Astrocyte (in vitro differentiated cells and primary cell): Measurements from ENCODE around the gene DNAJC13. TPM values are rescaled to one million over a fixed set of nuclear protein-coding genes. Genes with fewer than 3 reads are reported as not detected.

Source experiments
- DNase-seq: peaks from one replicate; pipeline ENCODE4 v3.0.0-alpha.2; 2010; ENCODE audit warnings: low read depth
- FAIRE-seq: peaks from 2 replicates; lab custom pipeline; 2011; peaks lifted over from hg19 to GRCh38; lab: Jason Lieb, UNC
- H2AFZ ChIP-seq: 2 replicates; pipeline ENCODE4 v1.6.0; 2012; ENCODE audit warnings: low read depth, low read length, inconsistent platforms
- H3K27ac ChIP-seq: 2 replicates; pipeline ENCODE4 v1.5.1; 2011; ENCODE audit warnings: low read depth, low read length, inconsistent platforms
- H3K27me3 ChIP-seq: 2 replicates; pipeline ENCODE4 v1.6.0; 2011; ENCODE audit warnings: low read length, inconsistent platforms; ENCODE audit not compliant: insufficient read depth
- H3K36me3 ChIP-seq: 2 replicates; pipeline ENCODE4 v1.5.1; 2011; ENCODE audit warnings: low read length, inconsistent platforms; ENCODE audit not compliant: insufficient read depth
- H3K4me1 ChIP-seq: 2 replicates; pipeline ENCODE4 v1.5.1; 2011; ENCODE audit warnings: low read length, inconsistent platforms; ENCODE audit not compliant: insufficient read depth
- H3K4me2 ChIP-seq: 2 replicates; pipeline ENCODE4 v1.6.0; 2012; ENCODE audit warnings: low read length, inconsistent platforms
- H3K4me3 ChIP-seq: 2 replicates; pipeline ENCODE4 v1.5.1; 2011; ENCODE audit warnings: low read depth, mild to moderate bottlenecking, low read length, inconsistent platforms; ENCODE audit not compliant: insufficient read depth
- H3K79me2 ChIP-seq: 2 replicates; pipeline ENCODE4 v1.6.0; 2012; ENCODE audit warnings: mild to moderate bottlenecking, low read length, inconsistent platforms; ENCODE audit not compliant: insufficient read depth
- H3K9ac ChIP-seq: 2 replicates; pipeline ENCODE4 v1.6.0; 2012; ENCODE audit warnings: mild to moderate bottlenecking, low read length, inconsistent platforms
- H3K9me3 ChIP-seq: 2 replicates; pipeline ENCODE4 v1.5.1; 2012; ENCODE audit warnings: low read depth, mild to moderate bottlenecking, low read length, inconsistent platforms; ENCODE audit not compliant: insufficient read depth
- H4K20me1 ChIP-seq: 2 replicates; pipeline ENCODE4 v1.6.0; 2012; ENCODE audit warnings: low read length, inconsistent platforms; ENCODE audit not compliant: insufficient read depth
- H3K27ac Mint-ChIP-seq: one replicate; pipeline ENCODE4 v1.8.0; 2021; ENCODE audit warnings: mild to moderate bottlenecking, mixed read lengths; ENCODE audit not compliant: unreplicated experiment
- H3K27me3 Mint-ChIP-seq: one replicate; pipeline ENCODE4 v1.8.0; 2021; ENCODE audit warnings: low read depth, mixed read lengths; ENCODE audit not compliant: unreplicated experiment
- H3K36me3 Mint-ChIP-seq: one replicate; pipeline ENCODE4 v1.8.0; 2021; ENCODE audit warnings: low read depth, mixed read lengths; ENCODE audit not compliant: unreplicated experiment
- H3K4me1 Mint-ChIP-seq: one replicate; pipeline ENCODE4 v1.8.0; 2021; ENCODE audit warnings: low read depth, mixed read lengths; ENCODE audit not compliant: unreplicated experiment
- H3K4me3 Mint-ChIP-seq: one replicate; pipeline ENCODE4 v1.8.0; 2021; ENCODE audit warnings: mild to moderate bottlenecking, moderate library complexity, mixed read lengths; ENCODE audit not compliant: unreplicated experiment
- H3K9me3 Mint-ChIP-seq: one replicate; pipeline ENCODE4 v1.8.0; 2021; ENCODE audit warnings: mild to moderate bottlenecking, mixed read lengths; ENCODE audit not compliant: unreplicated experiment
- CTCF ChIP-seq: IDR thresholded peaks from 2 replicates; pipeline ENCODE4 v1.5.1; 2011; ENCODE audit warnings: low read depth, mild to moderate bottlenecking, inconsistent platforms, low read length, moderate library complexity; ENCODE audit not compliant: insufficient read depth
- EZH2 ChIP-seq: IDR thresholded peaks from 2 replicates; pipeline ENCODE4 v1.6.1; 2012; ENCODE audit warnings: mild to moderate bottlenecking, low read length, inconsistent platforms; ENCODE audit not compliant: insufficient read depth
- total RNA-seq: library from RNA; stranded (reverse); gene quantifications from 2 replicates; pipeline ENCODE4 v1.2.1, GENCODE V29; 2021

The DNAJC13 gene
- total RNA-seq, 1 donor from 2014 or later = 38.5 TPM

- no peak overlapping the region for H3K4me2 ChIP-seq
- H3K4me1 Mint-ChIP-seq = no peaks in the 10 kb centered on the region
Observed at GRCh38 chr3:132405188-132405587, 12.1 kb upstream of the DNAJC13 start.

GRCh38 chr3:132405609-132406299, 11.5 kb upstream of the DNAJC13 start:
- FAIRE-seq (no peak), DNase-seq (no peak)
- no peaks in the 10 kb centered on the region for H3K9me3 Mint-ChIP-seq
- H3K4me1 Mint-ChIP-seq = no peaks in the 10 kb centered on the region
- H2AFZ ChIP-seq = no peak overlapping the region
- no peaks in the 10 kb centered on the region for H3K9me3 ChIP-seq
- no peaks in the 10 kb centered on the region for H4K20me1 ChIP-seq
- H3K4me3 ChIP-seq = no peak overlapping the region
- no peak overlapping the region for H3K9ac ChIP-seq
- no peak overlapping the region for H3K27ac Mint-ChIP-seq
- TF ChIP-seq EZH2 (no peak), CTCF (no peak)
- no peak overlapping the region for H3K27ac ChIP-seq
- peaks cover 8% of the 10 kb centered on the region for H3K27me3 ChIP-seq
- no peaks in the 10 kb centered on the region for H3K4me1 ChIP-seq
- H3K79me2 ChIP-seq = no peaks in the 10 kb centered on the region
- H3K36me3 Mint-ChIP-seq = no peaks in the 10 kb centered on the region
- no peaks in the 10 kb centered on the region for H3K27me3 Mint-ChIP-seq
- no peak overlapping the region for H3K4me2 ChIP-seq
- no peak overlapping the region for H3K4me3 Mint-ChIP-seq
- H3K36me3 ChIP-seq = no peaks in the 10 kb centered on the region

More at GRCh38 chr3:132405188-132405587, 12.1 kb upstream of the DNAJC13 start:
- DNase-seq (no peak), FAIRE-seq (no peak)
- Mint-ChIP-seq H3K9me3 (no peaks in the 10 kb centered on the region), H3K36me3 (no peaks in the 10 kb centered on the region), H3K4me3 (no peak overlapping the region), H3K27me3 (no peaks in the 10 kb centered on the region), H3K27ac (no peak overlapping the region)
- Histone ChIP-seq H3K9me3 (no peaks in the 10 kb centered on the region), H3K27me3 (peaks cover 8% of the 10 kb centered on the region), H3K36me3 (no peaks in the 10 kb centered on the region), H3K27ac (no peak overlapping the region), H3K4me1 (no peaks in the 10 kb centered on the region), H4K20me1 (no peaks in the 10 kb centered on the region), H3K79me2 (no peaks in the 10 kb centered on the region), H3K4me3 (no peak overlapping the region), H3K9ac (no peak overlapping the region), H2AFZ (no peak overlapping the region)
- TF ChIP-seq CTCF = no peak
- TF ChIP-seq EZH2 = no peak

GRCh38 chr3:132406587-132406986, 10.7 kb upstream of the DNAJC13 start:
- Histone ChIP-seq H3K27ac (no peak overlapping the region), H3K4me2 (no peak overlapping the region), H2AFZ (no peak overlapping the region), H3K9ac (no peak overlapping the region), H3K36me3 (no peaks in the 10 kb centered on the region), H3K79me2 (no peaks in the 10 kb centered on the region), H3K4me3 (no peak overlapping the region), H3K27me3 (peaks cover 4% of the 10 kb centered on the region), H4K20me1 (no peaks in the 10 kb centered on the region), H3K4me1 (no peaks in the 10 kb centered on the region), H3K9me3 (no peaks in the 10 kb centered on the region)
- no peak for DNase-seq
- Mint-ChIP-seq H3K9me3 (no peaks in the 10 kb centered on the region), H3K4me1 (no peaks in the 10 kb centered on the region), H3K27ac (no peak overlapping the region), H3K36me3 (no peaks in the 10 kb centered on the region), H3K4me3 (no peak overlapping the region), H3K27me3 (no peaks in the 10 kb centered on the region)
- no peak for FAIRE-seq
- no peak for TF ChIP-seq CTCF
- no peak for TF ChIP-seq EZH2
